GM18867 (cell line): ENCODE data around the gene FBXW11.

Experiments used
- ATAC-seq: cut with Tn5 transposase; IDR thresholded peaks from one replicate; pipeline ENCODE4 v1.9.1; 2021; ENCODE audit warnings: mild to moderate bottlenecking, moderate library complexity; ENCODE audit not compliant: unreplicated experiment

FBXW11 gene

GRCh38 chr5:171816666-171817065 is 189.8 kb downstream of the FBXW11 start:
- no peak for ATAC-seq

GRCh38 chr5:171813813-171814490 is 192.5 kb downstream of the FBXW11 start:
- no peak for ATAC-seq

GRCh38 chr5:171813270-171813669 is 193.2 kb downstream of the FBXW11 start:
- no peak for ATAC-seq
